GM12878 (cell line): ENCODE measurements around the gene CYTH2. TPM values are rescaled to one million over a fixed set of nuclear protein-coding genes. Genes with fewer than 3 reads are reported as not detected.
"Not testable (repeated sequence)": the region's sequence is repeated elsewhere in the genome, so short reads cannot be mapped to it uniquely, and the experiment has no call there.

ENCODE experiments used
- ATAC-seq: fragments of 200-7000 bp; cut with Tn5 transposase; 3 replicates; pipeline ENCODE4 v1.9.1; 2020; ENCODE audit warnings: mild to moderate bottlenecking, moderate library complexity
- BruUV-seq: library from RNA; stranded (reverse); fragments of 400-500 nt; replicated peaks from 2 replicates; lab custom pipeline; 2021; lab: Mats Ljungman, UMichigan
- CTCF ChIA-PET: fragments of 300-600 bp; sonication (Branson Sonifier 250); formaldehyde crosslinking; extraction: SDS; loops from one replicate; lab custom pipeline; 2021; ENCODE audit warnings: inconsistent platforms; lab: Yijun Ruan, JAX
- POLR2A ChIA-PET: fragments of 350-600 bp; formaldehyde crosslinking; extraction: SDS; loops from one replicate; lab custom pipeline; 2021; ENCODE audit warnings: inconsistent platforms; lab: Charles Lee
- RAD21 ChIA-PET: fragments of 300-600 bp; sonication (Branson Sonifier 250); formaldehyde crosslinking; loops from one replicate; lab custom pipeline; 2023; ENCODE audit warnings: antibody characterized with exemption; ENCODE audit not compliant: unreplicated experiment; lab: Charles Lee
- SMC1A ChIA-PET: fragments of 300-600 bp; sonication (Branson Sonifier 250); formaldehyde crosslinking; loops from one replicate; lab custom pipeline; 2023; ENCODE audit not compliant: unreplicated experiment, uncharacterized antibody; lab: Charles Lee
- DNase-seq: peaks from one replicate; pipeline ENCODE4 v3.0.0-alpha.2; 2011; ENCODE audit warnings: low read depth, low spot score
- FAIRE-seq: peaks from 3 replicates; lab custom pipeline; 2011; peaks lifted over from hg19 to GRCh38; lab: Jason Lieb, UNC
- H2AFZ ChIP-seq: 2 replicates; pipeline ENCODE4 v1.6.0; 2011; ENCODE audit warnings: low read depth, low read length, control low read depth; ENCODE audit not compliant: control insufficient read depth
- H3K27ac ChIP-seq: 2 replicates; pipeline ENCODE4 v1.5.1; 2011; ENCODE audit warnings: control low read depth; ENCODE audit not compliant: control insufficient read depth, insufficient read depth
- H3K27me3 ChIP-seq, 2 experiments: replicated peaks in 1 of 2; 2 replicates each; pipeline versions ENCODE4 v1.6.0 to v1.6.1; 2011; ENCODE audit warnings: low read length in 1 of 2; ENCODE audit not compliant: control insufficient read depth in 2 of 2, insufficient read depth in 2 of 2
- H3K36me3 ChIP-seq, 2 experiments: 2 replicates each; pipeline ENCODE4 v1.5.1; 2011; ENCODE audit warnings: low read length in 1 of 2; ENCODE audit not compliant: control insufficient read depth in 2 of 2, insufficient read depth in 2 of 2
- H3K4me1 ChIP-seq: 2 replicates; pipeline ENCODE4 v1.6.1; 2011; ENCODE audit warnings: mild to moderate bottlenecking, low read length, moderate library complexity, mixed read lengths; ENCODE audit not compliant: control insufficient read depth, insufficient read depth
- H3K4me2 ChIP-seq: 2 replicates; pipeline ENCODE4 v1.6.0; 2011; ENCODE audit warnings: control low read depth; ENCODE audit not compliant: control insufficient read depth, insufficient read depth
- H3K4me3 ChIP-seq: fragments of 200-600 bp; sonication (generic); 2 replicates; pipeline ENCODE4 v1.5.1; 2016
- H3K79me2 ChIP-seq: 2 replicates; pipeline ENCODE4 v1.6.0; 2011; ENCODE audit warnings: low read length; ENCODE audit not compliant: control insufficient read depth, insufficient read depth
- H3K9ac ChIP-seq: 2 replicates; pipeline ENCODE4 v1.8.0; 2011; ENCODE audit warnings: low read length, control low read depth, mixed read lengths; ENCODE audit not compliant: control insufficient read depth, insufficient read depth
- H3K9me3 ChIP-seq: replicated peaks from 3 replicates; pipeline ENCODE4 v1.5.1; 2011; ENCODE audit warnings: mild to moderate bottlenecking, low read length; ENCODE audit not compliant: control insufficient read depth, insufficient read depth
- H4K20me1 ChIP-seq: 2 replicates; pipeline ENCODE4 v1.6.0; 2011; ENCODE audit not compliant: control insufficient read depth, insufficient read depth
- BRCA1 ChIP-seq: IDR thresholded peaks from 2 replicates; pipeline ENCODE4 v1.6.1; 2011; ENCODE audit warnings: low read depth, low read length, improper control_type of control experiment
- HDAC6 ChIP-seq: fragments of 200-600 bp; sonication (generic); IDR thresholded peaks from one replicate; pipeline ENCODE4 v1.8.0; 2017; ENCODE audit warnings: antibody characterized with exemption; ENCODE audit not compliant: unreplicated experiment
- MEF2A ChIP-seq: IDR thresholded peaks from 2 replicates; pipeline ENCODE4 v1.6.1; 2011; ENCODE audit warnings: low read depth, mild to moderate bottlenecking, low read length, moderate library complexity; ENCODE audit not compliant: insufficient read depth
- POLR2AphosphoS5 ChIP-seq: IDR thresholded peaks from 2 replicates; pipeline ENCODE4 v1.6.1; 2011; ENCODE audit warnings: mild to moderate bottlenecking, low read length, inconsistent platforms
- SMAD5 ChIP-seq: IDR thresholded peaks from 2 replicates; pipeline ENCODE4 v1.6.1; 2016; ENCODE audit warnings: antibody characterized with exemption, low read depth
- TARDBP ChIP-seq: IDR thresholded peaks from 2 replicates; pipeline ENCODE4 v1.6.1; 2016; ENCODE audit warnings: borderline replicate concordance
- WGBS: methylation state at CpG from one replicate; pipeline ENCODE4 v1.1.6; 2016; ENCODE audit warnings: low lambda C conversion rate; ENCODE audit not compliant: insufficient replicate concordance, insufficient coverage; ENCODE audit errors: missing lambda C conversion rate; 5-methylcytosine and 5-hydroxymethylcytosine counted together
- in situ Hi-C: fragments of 300-500 bp; cut with MboI; formaldehyde crosslinking; loops from 9 replicates; pipeline ENCODE4 v1.14.3; 2018; ENCODE audit warnings: mixed read lengths
- intact Hi-C: fragments of 100-400 bp; cut with micrococcal nuclease; formaldehyde crosslinking; loops from one replicate; pipeline ENCODE4 v1.14.2; 2022; ENCODE audit not compliant: unreplicated experiment
- polyA plus RNA-seq, 11 experiments: library from polyadenylated mRNA; depleted of rRNA in 4 of 11; unstranded in 6 of 11; stranded (reverse) in 5 of 11; fragments of >200 nt; fragmentation: Nextera tagmentation in 4 of 11; fragmentation: Illumina TruSeq in 1 of 11; extraction: Ambion mirVana in 4 of 11; extraction: Trizol in 1 of 11; gene quantifications; 1 replicate in 1 of 11; 2 replicates in 10 of 11; pipeline versions ENCODE4 v1.2.1 to v1.2.3, GENCODE V29; 2011 to 2016; ENCODE audit warnings: inconsistent platforms in 2 of 11, missing spikeins in 2 of 11, low read depth in 1 of 11
- total RNA-seq, 4 experiments: library from RNA; depleted of rRNA in 3 of 4; stranded (reverse); fragments of >200 nt in 3 of 4; fragmentation: Illumina TruSeq in 1 of 4; extraction: Trizol in 1 of 4; gene quantifications; 2 replicates each; pipeline versions ENCODE4 v1.2.1 to v1.2.3, GENCODE V29; 2013 to 2021
- TF ChIP-seq, protein P1 (sequence below): IDR thresholded peaks from 2 replicates; pipeline ENCODE4 v1.6.1; 2011; ENCODE audit warnings: low read depth, low read length, improper control_type of control experiment, borderline replicate concordance

The CYTH2 gene
- total and polyA plus RNA-seq, 10 of the 15 experiments (the other 5 are each of a cell fraction or from before 2014, with no cell fraction given) = 1.3 to 31.9 (median 22.2) TPM

DNA sequence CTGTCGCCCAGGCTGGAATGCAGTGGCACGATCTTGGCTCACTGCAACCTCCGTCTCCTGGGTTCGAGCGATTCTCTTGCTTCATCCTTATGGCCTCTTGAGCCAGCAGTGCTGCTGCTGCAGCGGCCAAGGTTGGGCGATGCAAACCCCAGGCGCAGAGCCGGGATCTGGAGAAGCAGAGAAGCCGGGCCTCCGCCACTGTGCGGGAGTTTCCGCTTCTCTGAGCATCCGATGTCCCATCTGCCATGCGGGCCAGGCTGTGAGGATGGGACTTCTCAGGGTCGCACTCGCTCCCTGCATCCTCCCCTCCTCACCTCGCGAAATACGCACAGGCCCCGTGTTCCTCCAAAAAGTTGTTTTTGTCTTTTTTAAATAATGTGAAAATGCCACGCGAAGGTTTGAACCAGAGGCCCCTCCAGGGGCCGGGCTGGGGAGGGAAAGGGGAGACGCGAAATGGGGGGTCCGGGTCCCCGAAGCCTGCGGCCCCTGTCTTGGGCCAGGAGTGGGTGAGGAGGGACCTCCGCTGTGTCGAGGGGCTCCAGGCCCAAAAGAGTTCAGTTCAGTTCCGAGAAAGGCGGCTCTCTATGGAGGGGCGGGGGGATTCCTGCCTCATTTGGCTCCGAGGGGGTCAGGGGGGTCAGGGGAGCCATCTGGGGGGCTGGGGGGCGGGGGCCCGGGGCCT is 15.9 kb downstream of the CYTH2 start (continued):
- TF ChIP-seq MEF2A = no peak
- TF ChIP-seq TARDBP = no peak

DNA sequence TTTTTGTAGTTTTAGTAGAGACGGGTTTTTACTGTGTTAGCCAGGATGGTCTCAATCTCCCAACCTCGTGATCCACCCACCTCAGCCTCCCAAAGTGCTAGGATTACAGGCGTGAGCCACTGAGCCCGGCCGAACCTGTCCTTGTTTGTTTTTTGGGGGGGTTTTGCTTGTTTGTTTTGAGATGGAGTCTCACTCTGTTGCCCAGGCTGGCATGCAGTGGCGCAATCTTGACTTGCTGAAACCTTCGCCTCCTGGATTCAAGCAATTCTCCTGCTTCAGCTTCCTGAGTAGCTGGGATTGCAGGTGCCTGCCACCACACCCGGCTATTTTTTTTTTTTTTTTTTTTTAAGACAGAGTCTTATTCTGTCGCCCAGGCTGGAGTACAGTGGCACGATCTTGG is 17.5 kb downstream of the CYTH2 start:
- H3K36me3 ChIP-seq, H3K27ac ChIP-seq, H3K79me2 ChIP-seq, H3K9me3 ChIP-seq, H4K20me1 ChIP-seq, H3K27me3 ChIP-seq, FAIRE-seq, POLR2A ChIA-PET, BruUV-seq, DNase-seq, ATAC-seq, H3K9ac ChIP-seq, H3K4me3 ChIP-seq, H2AFZ ChIP-seq, intact Hi-C loops, H3K4me2 ChIP-seq, in situ Hi-C loops: not testable (repeated sequence)
- ChIA-PET SMC1A (interaction anchor here (1.5 kb wide), 1 partner anchor 87 kb away, joined by 3 read pairs; no protein-coding TSS in a partner anchor), CTCF (interaction anchor here (1.2 to 6.0 kb wide), 5 partner anchors 19 to 174 kb away, joined by 3 to 155 read pairs (median 6); partner anchors contain the start of gene KDELR1), RAD21 (interaction anchor here (1.2 kb wide), 1 partner anchor 98 kb away, joined by 3 read pairs; no protein-coding TSS in a partner anchor)
- peaks cover 20% of the 10 kb centered on the region for H3K4me1 ChIP-seq
- 44% methylated on average over 7 of the region's 10 CpGs for WGBS

DNA sequence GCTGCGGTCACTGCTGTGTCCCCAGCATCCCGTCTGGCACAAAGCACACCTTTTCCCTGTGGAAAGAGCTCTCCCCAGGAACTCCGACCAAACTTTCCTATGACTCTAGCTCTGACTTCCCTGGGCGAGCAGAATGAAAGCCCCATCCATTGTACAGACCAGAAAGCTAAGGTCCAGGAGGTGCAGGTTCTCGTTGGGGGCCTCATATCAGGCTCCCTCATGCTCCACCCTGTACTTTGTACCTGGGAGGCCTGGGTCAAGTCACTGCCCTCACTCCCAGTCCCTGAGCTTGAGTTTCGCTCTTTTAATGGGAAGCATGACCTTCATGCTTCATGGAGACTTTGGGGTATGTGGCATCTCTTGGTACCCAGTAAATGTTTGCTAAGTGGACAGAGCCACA is 18.4 kb downstream of the CYTH2 start:
- CTCF ChIA-PET = interaction anchor here (1.1 to 6.0 kb wide), 8 partner anchors 13 to 175 kb away, joined by 3 to 155 read pairs (median 5); partner anchors contain the start of gene KDELR1
- H3K4me2 ChIP-seq = no peak overlapping the region

More for the DNA sequence above, 18.4 kb downstream of the CYTH2 start:
- TF ChIP-seq BRCA1 = no peak
- no peak for TF ChIP-seq SMAD5
- TF ChIP-seq, protein P1, sequence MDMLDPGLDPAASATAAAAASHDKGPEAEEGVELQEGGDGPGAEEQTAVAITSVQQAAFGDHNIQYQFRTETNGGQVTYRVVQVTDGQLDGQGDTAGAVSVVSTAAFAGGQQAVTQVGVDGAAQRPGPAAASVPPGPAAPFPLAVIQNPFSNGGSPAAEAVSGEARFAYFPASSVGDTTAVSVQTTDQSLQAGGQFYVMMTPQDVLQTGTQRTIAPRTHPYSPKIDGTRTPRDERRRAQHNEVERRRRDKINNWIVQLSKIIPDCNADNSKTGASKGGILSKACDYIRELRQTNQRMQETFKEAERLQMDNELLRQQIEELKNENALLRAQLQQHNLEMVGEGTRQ = no peak
- TF ChIP-seq HDAC6 = no peak
- no peak for TF ChIP-seq POLR2AphosphoS5
- TF ChIP-seq, all 136 proteins: peak for 0
- DNase-seq = no peak
- H2AFZ ChIP-seq = no peak overlapping the region
- no peak for ATAC-seq
- H3K9me3 ChIP-seq = no peaks in the 10 kb centered on the region
- no peaks in the 10 kb centered on the region for H4K20me1 ChIP-seq
- BruUV-seq = no TSS peak
- ChIA-PET POLR2A (no interaction called here), SMC1A (interaction anchor here (1.5 kb wide), 1 partner anchor 87 kb away, joined by 3 read pairs; no protein-coding TSS in a partner anchor), RAD21 (interaction anchor here (1.2 kb wide), 1 partner anchor 97 kb away, joined by 3 read pairs; no protein-coding TSS in a partner anchor)
- in situ Hi-C loops = no loop called here
- no peak overlapping the region for H3K27ac ChIP-seq
- intact Hi-C loops = no loop called here
- WGBS = 19% methylated on average over 6 of the region's 6 CpGs
- no peak overlapping the region for H3K4me3 ChIP-seq
- no peak overlapping the region for H3K9ac ChIP-seq
- H3K4me1 ChIP-seq = peaks cover 20% of the 10 kb centered on the region
- no peaks in the 10 kb centered on the region for H3K79me2 ChIP-seq
- H3K27me3 ChIP-seq = no peaks in the 10 kb centered on the region
- H3K36me3 ChIP-seq = no peaks in the 10 kb centered on the region
- no peak for FAIRE-seq
